LNCaP clone FGC (cell line): ENCODE measurements around the gene GALNT12.

Source experiments
- DNase-seq: peaks from one replicate; pipeline ENCODE4 v3.0.0-alpha.2; 2011; ENCODE audit warnings: low read depth
- H3K4me3 ChIP-seq: 2 replicates; pipeline ENCODE4 v1.5.1; 2011; ENCODE audit warnings: mild to moderate bottlenecking, low read depth, low read length, control low read depth
- CTCF ChIP-seq: IDR thresholded peaks from 2 replicates; pipeline ENCODE4 v1.5.1; 2012; ENCODE audit warnings: mild to moderate bottlenecking; ENCODE audit not compliant: control insufficient read depth, insufficient read depth; ENCODE audit errors: extremely low read depth

GALNT12 gene

GRCh38 chr9:98867103-98867428 lies 59.6 kb downstream of the GALNT12 start:
- no peak overlapping the region for H3K4me3 ChIP-seq
- TF ChIP-seq CTCF = no peak
- DNase-seq = no peak

- no peak for TF ChIP-seq CTCF
- H3K4me3 ChIP-seq = no peak overlapping the region
- DNase-seq = no peak
Observed at GRCh38 chr9:98867429-98868168, 60.1 kb downstream of the GALNT12 start.

DNA sequence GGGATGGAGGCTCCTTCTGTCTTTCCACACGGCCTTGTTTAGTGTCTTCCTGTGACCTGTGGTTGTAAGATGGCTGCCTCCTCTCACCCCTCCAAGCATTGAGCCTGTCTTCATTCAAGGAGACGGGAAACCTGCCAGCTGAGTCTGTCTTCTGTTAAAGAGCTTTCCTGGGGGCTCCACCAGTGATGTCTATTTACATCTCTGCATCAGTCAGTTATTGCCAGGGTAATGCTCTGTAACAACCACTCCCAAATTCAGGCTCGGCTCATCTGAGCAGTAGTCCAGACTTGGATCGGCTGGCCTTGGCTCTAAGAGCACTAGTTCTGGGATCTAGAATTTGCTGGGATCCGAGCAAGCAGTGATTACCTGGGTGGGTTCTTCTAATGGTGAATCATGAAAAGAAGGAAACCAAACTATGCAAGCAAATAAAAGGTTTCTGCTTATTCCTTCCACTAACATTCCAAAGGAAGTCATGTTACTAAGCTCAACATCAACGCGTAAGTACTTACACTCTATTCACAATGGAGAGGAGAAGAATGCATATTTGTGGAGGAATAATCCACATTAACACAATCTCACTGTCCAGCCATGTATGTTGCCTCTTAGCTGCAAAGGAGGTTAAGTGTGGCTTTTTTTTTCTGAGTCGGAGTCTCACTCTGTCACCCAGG lies 61.7 kb downstream of the GALNT12 start:
- H3K4me3 ChIP-seq = no peak overlapping the region
- no peak for TF ChIP-seq CTCF
- DNase-seq = no peak

DNA sequence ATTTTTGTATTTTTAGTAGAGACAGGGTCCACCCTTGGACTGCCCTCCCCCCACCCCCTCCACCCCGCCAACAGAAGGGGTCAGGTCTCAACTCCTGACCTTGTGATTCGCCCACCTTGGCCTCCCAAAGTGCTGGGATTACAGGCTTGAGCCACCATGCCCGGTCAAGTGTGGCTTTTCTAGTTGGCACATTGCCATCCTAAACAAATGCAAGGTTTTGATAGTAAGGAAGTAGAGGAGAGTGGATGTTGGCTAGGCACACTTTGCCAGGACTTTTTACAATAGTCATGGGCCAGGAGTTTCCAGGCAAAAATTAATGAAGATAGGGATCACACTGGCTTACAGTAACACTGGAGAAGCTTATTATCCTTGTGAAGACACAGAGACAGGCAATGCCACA lies 62.4 kb downstream of the GALNT12 start:
- TF ChIP-seq CTCF = no peak
- no peak overlapping the region for H3K4me3 ChIP-seq
- no peak for DNase-seq

GRCh38 chr9:98870782-98871557 lies 63.5 kb downstream of the GALNT12 start:
- H3K4me3 ChIP-seq = no peak overlapping the region
- DNase-seq = no peak
- TF ChIP-seq CTCF = no peak

- no peak overlapping the region for H3K4me3 ChIP-seq
- no peak for TF ChIP-seq CTCF
- no peak for DNase-seq
Observed at GRCh38 chr9:98871558-98872065, 64.1 kb downstream of the GALNT12 start.
